ENCODE data around the gene WASF2. TPM values are rescaled to one million over a fixed set of nuclear protein-coding genes. Genes with fewer than 3 reads are reported as not detected.

The WASF2 gene
- total RNA-seq, 1 donor from 2014 or later = 58.9 TPM

GRCh38 chr1:27525296-27526272 is 35.6 kb upstream of the WASF2 start:
- Histone ChIP-seq H3K4me3 (peak overlapping the region; percentile 32 to 44), H3K27ac (peak overlapping the region; percentile 99), H3K4me1 (peaks cover 96% of the 10 kb centered on the region), H3K9me3 (no peaks in the 10 kb centered on the region), H3K27me3 (no peaks in the 10 kb centered on the region), H3K36me3 (no peaks in the 10 kb centered on the region)
- peak; percentile 44 to 55 for TF ChIP-seq POLR2AphosphoS5 (IDR thresholded peaks at IDR 0.05; ENCODE audit: insufficient read depth in 1 of 2, low read depth in 1 of 2)
- TF ChIP-seq POLR2A (IDR thresholded peaks at IDR 0.05) = peak in 1 of 2 donors; percentile 6
- no peak for TF ChIP-seq CTCF (IDR thresholded peaks at IDR 0.05)
- no peak for DNase-seq (ENCODE audit: extremely low spot score in 2 of 2)
- intact Hi-C loops (cut with DNase I) = loop anchor here (5.0 kb wide), 1 partner anchor 42 kb away; no protein-coding TSS in a partner anchor

GRCh38 chr1:27523337-27524020 is 33.5 kb upstream of the WASF2 start:
- no peak for TF ChIP-seq CTCF (IDR thresholded peaks at IDR 0.05)
- TF ChIP-seq POLR2AphosphoS5 (IDR thresholded peaks at IDR 0.05; ENCODE audit: insufficient read depth in 1 of 2, low read depth in 1 of 2) = no peak
- no peak for TF ChIP-seq POLR2A (IDR thresholded peaks at IDR 0.05)
- Histone ChIP-seq H3K27me3 (no peaks in the 10 kb centered on the region), H3K36me3 (no peaks in the 10 kb centered on the region), H3K27ac (peak overlapping the region; percentile 99), H3K4me3 (peak overlapping the region in 1 of 2 donors; percentile 9), H3K9me3 (no peaks in the 10 kb centered on the region), H3K4me1 (peaks cover 100% of the 10 kb centered on the region)
- no peak for DNase-seq (ENCODE audit: extremely low spot score in 2 of 2)
- intact Hi-C loops (cut with DNase I) = no loop called here

DNA sequence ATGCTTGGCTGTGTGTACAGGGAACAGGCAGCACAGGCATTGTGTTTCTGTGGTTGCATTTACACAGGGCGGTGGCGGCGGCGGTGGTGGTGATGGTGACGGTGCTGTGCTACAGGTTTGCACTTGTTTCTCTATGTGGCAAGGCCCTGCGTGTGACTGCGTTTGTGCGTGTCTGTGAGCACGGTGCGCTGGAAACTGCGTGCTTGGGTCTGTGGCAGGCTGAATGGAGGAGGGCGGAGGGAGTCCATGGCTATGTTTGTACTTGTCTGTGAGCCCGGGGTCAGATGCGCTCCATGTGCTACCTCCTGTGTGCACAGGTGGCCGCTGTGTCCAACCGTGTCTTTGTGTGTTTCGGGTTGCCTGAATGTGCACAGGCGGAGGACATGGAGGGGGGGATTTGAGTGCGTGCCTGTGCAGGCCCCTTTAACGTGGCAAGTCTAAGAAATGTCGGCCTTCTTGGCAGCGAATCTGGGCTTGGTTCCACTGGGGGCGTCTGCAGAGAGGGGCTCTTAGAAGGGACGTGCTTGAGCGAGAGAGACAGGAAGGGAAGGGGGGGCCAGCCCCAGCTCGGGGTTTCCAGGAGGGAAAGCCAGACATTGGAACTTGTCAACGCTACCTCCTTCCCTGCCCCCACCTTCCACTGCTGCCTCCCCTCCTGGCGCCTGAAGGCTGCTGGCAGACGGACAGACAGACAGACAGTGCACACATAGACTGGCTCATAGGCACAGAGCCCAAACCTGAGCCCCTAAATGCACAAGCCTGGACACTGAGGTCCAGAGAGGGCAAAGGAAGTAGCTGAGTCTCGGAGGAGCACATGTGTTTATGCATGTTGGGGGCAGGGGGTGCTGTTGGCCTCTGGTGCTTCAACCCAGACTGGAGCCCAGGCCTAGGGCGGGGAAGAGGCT is 32.7 kb upstream of the WASF2 start:
- TF ChIP-seq POLR2A (IDR thresholded peaks at IDR 0.05) (no peak), CTCF (IDR thresholded peaks at IDR 0.05) (peak in 1 of 3 experiments; percentile 19), POLR2AphosphoS5 (IDR thresholded peaks at IDR 0.05; ENCODE audit: insufficient read depth in 1 of 2, low read depth in 1 of 2) (peak in 1 of 2 donors; percentile 7)
- H3K9me3 ChIP-seq = no peaks in the 10 kb centered on the region
- peak overlapping the region; percentile 99 for H3K27ac ChIP-seq
- intact Hi-C loops (cut with DNase I) = no loop called here
- H3K4me1 ChIP-seq = peaks cover 98% of the 10 kb centered on the region
- H3K27me3 ChIP-seq = no peaks in the 10 kb centered on the region
- H3K4me3 ChIP-seq = peak overlapping the region in 1 of 2 donors; percentile 9
- no peaks in the 10 kb centered on the region for H3K36me3 ChIP-seq
- DNase-seq (ENCODE audit: extremely low spot score in 2 of 2) = peak in 1 of 2 donors; percentile 93

DNA sequence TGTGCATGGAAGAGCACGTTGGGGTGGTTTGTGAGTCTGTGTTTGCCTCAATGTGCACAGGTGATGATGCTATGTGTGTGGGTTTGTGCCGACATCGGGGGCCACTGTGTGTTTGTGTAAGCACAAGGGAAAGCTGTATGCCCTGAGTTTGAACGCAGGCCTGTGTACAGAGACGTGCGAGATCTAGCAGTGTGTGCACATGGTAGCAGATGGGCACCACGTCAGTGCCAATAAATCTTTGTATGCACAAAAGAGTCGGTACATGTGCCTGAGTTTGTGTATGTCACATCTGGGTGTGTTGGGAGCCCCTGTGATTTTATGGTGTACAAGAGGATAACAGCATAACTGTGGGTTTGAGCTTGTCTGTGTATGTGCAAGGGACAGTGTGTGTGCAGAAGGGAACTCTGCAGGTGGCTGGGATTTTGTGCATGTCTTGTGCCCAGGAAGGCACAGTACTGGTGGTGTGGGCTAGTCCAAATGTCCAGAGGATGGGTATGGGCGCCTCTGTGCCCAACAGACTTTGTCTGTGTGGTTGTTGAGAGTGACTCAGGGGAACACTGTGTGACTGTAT is 32.0 kb upstream of the WASF2 start:
- intact Hi-C loops (cut with DNase I) = no loop called here

More for the DNA sequence above, 32.0 kb upstream of the WASF2 start:
- H3K27ac ChIP-seq = peak overlapping the region; percentile 99
- H3K9me3 ChIP-seq = no peaks in the 10 kb centered on the region
- H3K36me3 ChIP-seq = no peaks in the 10 kb centered on the region
- H3K4me3 ChIP-seq = no peak overlapping the region
- H3K27me3 ChIP-seq = no peaks in the 10 kb centered on the region
- no peak for TF ChIP-seq POLR2A (IDR thresholded peaks at IDR 0.05)
- no peak for TF ChIP-seq POLR2AphosphoS5 (IDR thresholded peaks at IDR 0.05; ENCODE audit: insufficient read depth in 1 of 2, low read depth in 1 of 2)
- TF ChIP-seq CTCF (IDR thresholded peaks at IDR 0.05) = no peak
- no peak for DNase-seq (ENCODE audit: extremely low spot score in 2 of 2)
- peaks cover 98% of the 10 kb centered on the region for H3K4me1 ChIP-seq

Measured in vagina (tissue), 2 donors.